ENCODE results near the gene LAMA4.

The LAMA4 gene

DNA sequence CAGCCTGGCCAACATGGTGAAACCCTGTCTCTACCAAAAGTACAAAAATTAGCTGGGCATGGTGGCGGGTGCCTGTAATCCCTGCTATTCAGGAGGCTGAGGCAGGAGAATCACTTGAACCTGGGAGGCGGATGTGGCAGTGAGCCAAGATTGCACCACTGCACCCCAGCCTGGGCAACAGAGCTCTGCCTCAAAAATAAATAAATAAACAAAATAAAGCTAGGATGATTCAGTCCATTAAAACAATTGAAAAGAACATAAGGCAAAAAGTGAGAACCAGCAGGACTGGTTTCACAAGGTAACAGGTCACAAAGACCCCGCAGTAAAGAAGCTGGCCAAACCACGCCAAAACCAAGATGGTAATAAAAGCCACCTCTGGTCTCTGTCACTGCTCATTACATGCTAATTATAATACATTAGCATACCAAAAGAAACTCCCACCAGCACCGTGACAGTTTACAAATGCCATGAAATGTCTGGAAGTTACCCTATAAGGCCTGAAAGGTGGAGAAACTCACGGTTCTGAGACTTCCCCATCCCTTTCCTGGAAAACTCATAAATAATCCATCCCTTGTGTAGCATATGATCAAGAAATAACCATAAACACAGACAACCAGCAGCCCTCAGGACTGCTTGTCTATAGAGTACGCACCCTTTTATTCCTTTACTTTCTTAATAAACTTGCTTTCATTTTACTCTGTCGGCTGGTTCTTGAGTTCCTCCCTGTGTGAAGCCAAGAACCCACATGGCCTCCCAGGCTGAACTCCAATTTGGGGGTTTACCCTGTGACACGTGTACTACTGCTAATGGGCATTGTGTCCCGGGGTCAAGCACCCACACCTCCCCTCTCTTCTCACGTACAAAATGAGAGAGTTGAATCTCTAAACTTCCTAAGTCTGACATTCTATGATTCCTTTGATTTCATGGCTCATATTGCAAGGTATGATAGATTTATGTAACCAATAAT, 10.2 kb downstream of the LAMA4 start:
- DNase-seq (ENCODE audit: low read depth) = no peak

DNA sequence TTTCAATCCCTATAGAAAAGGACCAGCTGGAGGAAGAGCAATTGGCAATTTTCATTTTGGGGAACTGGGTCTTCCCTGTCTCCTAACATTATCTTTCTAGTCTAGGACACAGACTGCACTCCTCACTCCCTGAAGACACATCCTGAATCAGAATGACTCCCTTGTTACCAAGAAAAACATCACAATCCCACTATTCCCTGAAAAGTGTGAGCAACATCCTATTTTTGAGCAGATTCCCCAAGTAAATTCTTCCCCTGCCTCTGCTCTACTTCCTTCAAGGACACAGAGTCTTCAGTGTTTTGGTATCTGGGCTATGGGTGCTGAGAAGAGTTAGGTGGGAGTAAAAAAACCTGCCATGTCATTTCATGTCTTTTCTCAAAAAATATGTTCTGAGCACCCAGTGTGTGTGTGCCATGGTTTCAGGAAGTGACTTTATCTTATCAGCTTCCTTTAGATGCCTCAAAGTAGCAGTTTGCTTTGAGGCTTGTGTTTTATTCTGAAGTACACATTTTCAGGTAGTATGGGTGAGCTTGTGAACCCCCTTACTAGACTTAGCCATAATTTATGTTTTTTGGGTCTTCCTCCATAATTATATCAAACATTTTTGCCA, 12.4 kb downstream of the LAMA4 start:
- no peak for DNase-seq (ENCODE audit: low read depth)

DNA sequence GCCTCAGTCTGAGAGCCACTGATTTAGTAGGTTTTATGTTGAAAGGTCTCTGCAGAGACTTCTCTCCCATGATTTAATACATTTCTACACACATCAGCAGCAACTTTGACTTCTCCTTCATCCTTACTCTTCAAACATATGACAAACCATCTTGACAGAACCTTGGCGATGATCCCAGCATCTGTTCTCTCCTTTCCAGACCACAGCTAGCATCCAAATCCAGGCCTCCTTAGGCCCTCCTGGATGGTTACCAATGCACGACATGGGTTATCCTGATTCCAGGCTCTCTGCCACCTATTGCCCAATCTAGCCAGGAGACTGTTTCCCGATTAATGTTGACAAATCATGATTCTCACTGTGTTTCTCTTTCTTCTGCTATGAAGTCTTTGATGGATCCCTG, 16.8 kb downstream of the LAMA4 start:
- no peak for DNase-seq (ENCODE audit: low read depth)

DNA sequence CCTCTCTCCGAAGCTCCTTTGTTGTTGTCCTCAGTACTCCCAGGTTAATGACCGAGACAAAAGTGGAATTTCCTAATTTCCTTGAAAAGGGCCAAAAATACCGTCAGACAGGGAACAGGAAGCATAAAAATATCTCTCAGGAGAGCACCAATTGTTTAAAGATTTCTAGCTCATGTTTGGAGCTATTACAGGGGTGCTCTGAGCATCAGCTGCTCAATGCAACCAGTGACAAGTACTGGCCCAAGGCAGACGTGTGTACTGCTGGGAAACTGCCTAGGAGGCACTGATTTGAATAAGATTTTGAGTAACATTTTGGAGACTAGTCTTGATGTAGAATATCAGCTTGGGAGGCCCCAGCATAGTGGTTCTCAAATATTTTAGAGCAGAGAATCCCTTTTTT, 17.3 kb downstream of the LAMA4 start:
- no peak for DNase-seq (ENCODE audit: low read depth)

DNA sequence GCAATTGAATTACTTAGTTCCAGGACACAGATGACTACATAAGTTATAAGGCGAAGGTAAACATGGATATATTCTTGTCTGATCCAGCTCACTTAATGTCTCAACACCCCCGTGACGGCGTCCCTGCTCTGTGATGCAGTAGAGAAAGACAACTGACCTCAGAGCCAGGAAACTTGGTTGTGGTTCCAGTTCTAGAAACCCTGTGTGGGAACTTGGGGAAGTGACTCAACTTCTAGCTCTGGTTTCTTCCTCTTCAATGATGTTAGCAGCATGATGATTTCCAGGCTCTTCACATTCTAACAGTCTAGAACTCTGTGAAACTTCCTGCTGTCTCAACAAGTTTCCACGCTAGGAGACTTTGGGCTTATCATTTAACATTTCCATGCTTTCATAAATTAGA, 18.4 kb downstream of the LAMA4 start:
- DNase-seq (ENCODE audit: low read depth) = no peak

DNA sequence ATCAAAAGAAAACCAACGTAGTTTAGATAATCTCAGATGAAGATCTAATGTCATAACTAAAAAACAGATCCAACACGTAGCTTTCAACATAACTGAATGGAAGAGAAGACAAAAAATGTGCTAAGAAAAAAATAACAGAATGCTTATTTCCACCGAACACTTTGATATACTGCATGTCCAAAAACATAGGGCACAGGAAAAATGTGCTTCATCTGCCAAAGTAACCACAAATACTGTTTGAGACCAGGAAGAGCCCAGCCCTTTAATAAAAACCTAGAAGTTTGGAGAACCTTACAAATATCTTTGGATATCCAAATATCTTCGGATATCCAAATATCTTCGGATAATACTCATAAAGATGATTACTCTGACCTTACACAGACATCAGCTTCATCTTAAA, 19.8 kb downstream of the LAMA4 start:
- DNase-seq (ENCODE audit: low read depth) = no peak

DNA sequence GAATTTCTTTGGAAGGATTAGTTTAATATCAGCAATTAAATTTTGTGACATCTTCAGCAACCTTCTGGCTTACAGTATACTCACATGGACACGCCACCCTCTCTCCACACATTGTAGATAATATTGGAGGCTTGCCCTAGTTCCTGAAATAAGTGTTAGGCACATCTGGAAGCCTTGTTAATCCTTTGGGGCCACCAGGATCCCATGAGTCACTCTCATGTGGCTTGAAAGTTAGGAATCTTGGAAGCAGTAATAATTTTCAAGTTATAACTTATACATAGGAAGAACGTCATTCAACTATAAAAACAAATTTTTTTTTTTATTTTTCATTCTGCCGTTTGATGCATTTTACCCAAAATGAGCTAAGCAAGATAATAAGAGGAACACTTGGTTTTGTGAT, 20.5 kb downstream of the LAMA4 start:
- no peak for DNase-seq (ENCODE audit: low read depth)

DNA sequence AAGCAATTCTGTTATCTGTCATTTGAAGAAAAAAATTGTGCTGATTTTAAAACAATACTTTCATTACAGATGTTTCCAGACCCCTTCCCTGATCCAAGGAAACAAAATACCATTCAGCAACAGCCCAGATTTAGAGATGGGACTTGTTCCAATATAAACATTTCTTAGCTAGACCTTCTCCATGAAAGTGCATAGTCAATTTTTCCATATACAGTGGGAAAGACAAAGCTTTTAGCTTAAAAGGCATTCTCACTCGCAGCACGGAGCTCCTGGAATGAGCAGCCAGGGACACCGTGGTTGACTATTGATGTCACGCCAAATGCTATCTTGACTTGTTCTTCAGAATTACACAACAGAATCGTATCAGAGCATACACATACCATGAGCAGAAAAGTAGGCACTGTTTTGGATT, 21.5 kb downstream of the LAMA4 start:
- DNase-seq (ENCODE audit: low read depth) = no peak

DNA sequence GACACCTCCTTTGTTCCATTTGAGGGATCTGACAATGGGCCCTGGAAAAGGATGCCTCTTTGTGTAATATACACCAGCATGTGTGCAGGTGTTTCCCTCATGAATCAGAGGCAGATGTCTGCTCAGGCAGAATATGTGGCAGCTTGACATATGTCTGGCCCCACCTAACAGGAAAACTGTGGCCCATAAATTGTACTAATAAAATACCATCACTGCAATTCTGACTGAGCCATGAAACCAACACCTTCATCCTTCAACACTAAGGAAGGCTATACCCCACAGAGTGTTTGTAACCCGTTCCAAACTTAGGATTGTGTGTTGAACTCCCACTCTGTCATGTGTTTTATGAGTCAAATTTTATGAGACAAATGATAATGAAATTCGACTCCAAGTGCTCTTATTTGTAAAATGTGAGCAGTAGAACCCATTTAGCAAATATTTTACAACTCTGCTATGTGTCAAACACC, 22.7 kb downstream of the LAMA4 start:
- DNase-seq (ENCODE audit: low read depth) = no peak

DNA sequence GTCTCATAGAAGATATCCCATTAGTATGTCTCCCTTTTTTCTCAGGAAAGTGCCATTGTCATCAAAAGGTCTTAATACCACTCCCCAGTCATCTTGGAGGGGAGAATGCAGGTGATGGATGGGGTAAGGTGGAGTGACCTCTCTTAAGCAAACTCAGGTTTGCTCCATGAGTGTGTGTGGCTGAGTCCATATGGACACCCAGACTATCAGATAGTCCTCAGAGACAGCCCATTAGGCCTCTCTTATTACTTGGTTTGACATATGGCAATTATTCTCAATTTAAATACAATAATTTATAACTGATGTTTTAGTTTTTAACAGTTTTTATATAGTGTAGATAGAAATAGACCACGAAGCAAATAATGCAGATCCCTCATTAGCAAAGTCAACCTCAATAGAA, 23.2 kb downstream of the LAMA4 start:
- DNase-seq (ENCODE audit: low read depth) = no peak

DNA sequence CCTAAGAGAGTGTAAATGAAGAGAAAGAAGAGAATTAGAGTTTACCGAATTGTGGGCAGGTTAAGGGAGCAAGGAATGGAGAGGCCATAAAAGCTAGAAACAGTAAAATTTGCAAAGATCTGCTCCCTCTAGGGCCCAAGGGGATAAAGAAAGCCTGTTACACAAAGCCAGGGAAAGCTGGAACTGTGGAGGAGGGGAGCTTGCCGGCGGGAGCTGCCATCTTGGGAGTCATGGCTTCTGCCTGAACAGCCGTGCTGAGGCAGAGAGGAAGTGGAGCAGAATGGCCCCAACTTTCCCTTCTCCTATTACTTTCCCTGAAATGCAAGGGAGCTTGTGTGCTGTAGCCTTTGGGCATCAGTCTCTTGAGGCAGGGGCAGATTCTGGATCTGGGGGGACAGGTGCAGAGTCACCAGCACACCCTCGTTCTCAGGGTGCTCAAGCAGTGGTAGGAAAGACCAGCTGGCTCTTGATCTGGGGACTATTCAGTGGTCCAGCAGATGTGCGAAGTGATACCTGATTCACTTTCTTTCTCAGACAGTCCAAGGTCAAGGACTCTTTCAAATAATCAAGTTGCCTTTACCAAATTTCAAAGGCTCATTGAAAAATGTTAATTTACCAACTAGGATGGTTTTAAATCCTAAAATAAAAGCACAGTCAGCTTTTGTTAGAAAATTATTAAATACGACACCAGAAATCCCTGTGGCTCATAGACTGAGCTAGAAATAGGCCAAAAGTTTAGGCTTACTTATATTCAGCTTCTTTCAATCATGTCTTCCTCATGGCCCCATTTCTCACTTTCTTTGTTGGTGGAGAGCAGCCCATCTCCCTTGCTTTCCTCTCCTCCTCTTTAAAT, 25.7 kb downstream of the LAMA4 start:
- no peak for DNase-seq (ENCODE audit: low read depth)

DNA sequence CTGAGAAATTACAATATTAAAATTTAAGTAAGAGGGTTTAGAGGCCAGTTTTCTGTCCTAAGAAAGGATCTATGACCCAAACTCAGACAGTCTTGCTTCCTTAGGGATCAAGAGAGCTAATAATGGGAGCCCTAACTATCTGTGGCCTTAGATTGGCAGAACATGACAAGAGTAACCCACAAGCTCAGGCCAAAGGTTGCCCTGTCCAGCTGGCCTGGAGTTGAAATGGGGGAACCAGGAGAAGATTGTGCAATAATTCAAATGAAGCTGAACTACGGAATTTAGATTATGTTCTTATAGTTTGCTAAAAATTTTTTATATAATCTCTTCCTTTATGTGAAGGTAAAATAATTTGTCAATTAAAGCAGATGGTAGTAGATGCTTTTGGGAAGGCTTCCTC, 26.4 kb downstream of the LAMA4 start:
- no peak for DNase-seq (ENCODE audit: low read depth)

DNA sequence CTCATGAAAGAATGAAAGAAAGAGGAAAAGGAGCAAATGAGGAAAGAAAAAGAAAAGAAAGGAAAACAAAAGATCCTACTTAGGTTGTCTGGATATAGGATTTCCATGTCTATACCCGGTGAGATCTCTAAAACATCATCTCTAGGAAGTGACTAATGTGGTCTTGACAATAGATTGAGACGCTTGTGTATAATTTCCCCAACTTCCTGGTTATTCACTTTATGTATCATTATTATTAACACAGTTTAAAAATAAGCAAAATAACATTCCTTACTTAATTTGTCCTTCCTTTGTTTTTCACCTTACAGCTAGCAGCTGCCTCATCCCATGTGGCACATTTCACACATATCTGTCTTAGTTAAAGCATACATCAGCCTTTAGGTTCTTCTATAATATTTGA, 27.0 kb downstream of the LAMA4 start:
- DNase-seq (ENCODE audit: low read depth) = no peak

DNA sequence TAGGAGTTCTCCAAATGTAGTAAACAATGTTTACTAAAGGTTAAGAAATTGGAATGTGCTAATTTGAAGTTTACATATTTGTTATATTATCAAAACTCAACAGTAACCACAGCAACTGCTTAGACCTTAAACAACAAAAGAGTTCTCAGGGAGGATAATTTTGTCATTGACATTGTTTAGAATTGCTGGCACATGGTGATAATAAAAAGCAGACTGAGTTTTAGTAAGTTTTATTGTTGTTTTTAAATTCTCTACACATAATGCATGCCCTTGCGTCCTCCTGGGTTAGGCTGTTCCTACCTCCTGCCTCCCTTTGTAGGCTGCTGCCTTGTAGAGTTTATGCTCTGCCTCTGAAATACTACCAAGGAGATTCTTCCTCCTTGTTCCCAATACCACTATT, 28.7 kb downstream of the LAMA4 start:
- DNase-seq (ENCODE audit: low read depth) = no peak

DNA sequence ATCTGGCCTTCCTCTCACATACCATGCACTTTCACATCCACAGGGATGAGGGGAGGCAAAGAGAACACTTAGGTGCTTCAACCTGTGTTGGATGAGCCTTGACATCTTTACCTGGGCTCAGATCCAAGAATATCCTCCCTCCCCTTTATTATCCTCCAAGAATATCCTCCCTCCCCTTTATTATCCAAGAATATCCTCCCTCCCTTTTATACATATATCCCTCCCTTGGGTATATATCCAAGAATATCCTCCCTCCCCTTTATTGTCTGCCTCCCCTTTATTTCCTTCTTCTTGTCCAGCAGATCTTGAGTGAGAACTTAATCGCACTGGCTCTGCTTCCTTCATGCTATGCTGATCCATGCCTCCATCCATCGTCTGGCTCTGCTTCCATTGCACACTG, 30.3 kb downstream of the LAMA4 start:
- no peak for DNase-seq (ENCODE audit: low read depth)

DNA sequence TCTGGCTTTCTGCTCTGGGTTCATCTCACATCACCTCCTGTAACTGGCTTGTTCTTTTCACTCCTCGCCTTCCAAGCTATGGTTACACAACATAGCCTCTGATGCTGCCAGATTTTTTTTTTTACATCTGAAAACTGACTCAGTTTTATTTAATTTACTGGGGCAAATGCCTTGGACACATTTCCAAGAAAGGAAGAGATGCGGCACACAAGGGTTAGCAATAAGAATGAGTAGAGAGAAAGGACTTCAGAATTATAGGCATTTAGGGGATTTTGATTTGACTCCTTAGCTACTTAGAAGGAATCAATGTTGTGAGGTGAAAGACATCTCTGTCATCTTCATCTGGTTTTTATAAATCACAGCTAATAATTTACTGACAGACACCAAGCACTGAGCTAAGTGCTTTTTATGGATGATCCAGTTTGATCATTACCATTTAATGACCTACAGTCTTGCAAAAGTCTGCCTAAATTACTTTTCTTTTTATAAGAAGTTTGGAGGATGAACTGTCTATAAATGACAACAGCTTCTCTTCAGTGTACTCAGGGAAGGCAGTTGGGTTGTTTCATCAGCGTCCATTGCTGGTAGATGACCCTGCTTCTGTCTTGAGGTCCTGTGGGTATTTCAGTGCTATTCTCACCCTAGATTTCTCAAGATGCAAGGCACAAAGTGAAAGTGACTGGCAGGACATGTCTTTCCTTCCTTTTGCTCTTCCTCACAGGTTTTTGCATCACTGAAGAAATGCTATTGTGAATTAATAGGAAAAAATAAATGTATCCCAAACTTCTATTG, 31.1 kb downstream of the LAMA4 start:
- no peak for DNase-seq (ENCODE audit: low read depth)

DNA sequence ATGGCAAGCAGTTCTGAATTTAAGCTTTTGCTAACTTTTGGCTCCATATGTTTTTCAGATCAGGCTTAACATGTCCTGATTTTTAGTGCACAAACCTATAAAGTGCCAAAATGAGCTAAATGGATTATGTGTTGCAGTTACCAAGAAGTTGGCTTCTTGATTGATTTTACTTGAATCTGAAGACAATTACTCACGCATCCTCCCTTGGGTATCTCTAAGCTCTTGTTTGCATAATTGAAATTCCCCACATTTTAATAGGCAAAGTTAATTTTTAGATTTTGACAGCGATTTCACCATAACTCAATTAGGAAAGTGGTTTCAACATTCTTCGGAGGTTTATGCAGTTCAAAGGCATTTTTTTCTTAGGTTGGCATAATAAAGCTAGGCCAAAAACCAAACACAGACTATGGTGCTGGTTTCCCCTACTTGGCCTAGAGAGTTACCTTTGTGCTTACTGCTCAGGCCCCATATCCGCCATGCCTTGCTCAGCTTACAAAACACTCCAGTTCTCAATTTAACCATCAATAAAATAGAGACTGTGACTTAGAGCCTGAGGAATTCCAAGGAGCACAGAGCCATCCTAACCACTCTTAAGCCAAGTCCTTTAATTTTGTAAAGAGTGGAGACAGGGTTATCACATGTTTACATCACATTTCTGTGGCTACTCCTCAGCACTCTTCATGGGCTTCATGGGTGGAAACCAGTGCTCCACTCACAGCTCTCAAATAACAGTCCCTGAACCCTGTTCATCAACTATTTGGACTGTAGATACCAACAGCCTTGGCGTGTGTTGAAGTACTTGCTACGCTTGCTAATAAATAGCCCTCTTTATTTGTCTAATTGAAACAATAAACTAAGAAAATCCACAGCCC, 32.1 kb downstream of the LAMA4 start:
- no peak for DNase-seq (ENCODE audit: low read depth)

DNA sequence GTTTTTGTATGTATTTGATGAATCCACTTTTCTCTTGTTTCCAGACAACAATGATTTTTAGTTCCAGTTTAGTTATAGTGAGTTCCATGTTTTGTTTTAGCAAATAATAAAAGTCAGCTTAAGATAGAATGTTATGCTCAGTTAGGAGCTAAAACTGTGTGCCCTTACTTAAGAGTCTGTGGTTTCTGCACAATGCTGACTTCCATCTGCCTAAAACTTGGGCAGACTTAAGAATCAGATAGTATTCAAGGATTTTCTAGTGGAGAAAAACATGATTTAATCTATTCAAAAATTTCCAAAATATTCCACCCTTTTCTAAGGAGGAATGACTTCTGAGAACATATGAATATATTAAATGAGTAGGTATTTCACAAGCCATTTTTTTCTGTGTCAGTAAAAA, 32.8 kb downstream of the LAMA4 start:
- no peak for DNase-seq (ENCODE audit: low read depth)

DNA sequence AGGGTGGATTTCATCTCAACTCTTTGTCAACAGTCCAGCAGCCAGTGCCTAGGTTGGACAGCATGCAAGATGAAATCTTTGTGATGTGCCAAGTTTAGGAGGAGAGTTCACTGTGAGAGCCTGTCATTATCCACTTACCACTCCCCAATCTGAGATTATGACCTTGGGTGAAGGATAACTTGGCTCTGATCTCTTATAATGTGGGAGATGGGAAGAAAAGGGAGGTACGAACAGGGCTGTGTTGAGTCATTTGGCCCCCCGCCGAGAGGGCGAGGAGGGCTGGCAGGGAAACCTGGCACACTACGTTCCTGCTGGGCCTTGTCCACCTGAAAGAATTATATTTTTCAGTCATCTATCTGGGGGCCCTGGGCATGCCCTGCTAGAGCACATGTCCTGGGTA, 35.8 kb downstream of the LAMA4 start:
- no peak for DNase-seq (ENCODE audit: low read depth)

DNA sequence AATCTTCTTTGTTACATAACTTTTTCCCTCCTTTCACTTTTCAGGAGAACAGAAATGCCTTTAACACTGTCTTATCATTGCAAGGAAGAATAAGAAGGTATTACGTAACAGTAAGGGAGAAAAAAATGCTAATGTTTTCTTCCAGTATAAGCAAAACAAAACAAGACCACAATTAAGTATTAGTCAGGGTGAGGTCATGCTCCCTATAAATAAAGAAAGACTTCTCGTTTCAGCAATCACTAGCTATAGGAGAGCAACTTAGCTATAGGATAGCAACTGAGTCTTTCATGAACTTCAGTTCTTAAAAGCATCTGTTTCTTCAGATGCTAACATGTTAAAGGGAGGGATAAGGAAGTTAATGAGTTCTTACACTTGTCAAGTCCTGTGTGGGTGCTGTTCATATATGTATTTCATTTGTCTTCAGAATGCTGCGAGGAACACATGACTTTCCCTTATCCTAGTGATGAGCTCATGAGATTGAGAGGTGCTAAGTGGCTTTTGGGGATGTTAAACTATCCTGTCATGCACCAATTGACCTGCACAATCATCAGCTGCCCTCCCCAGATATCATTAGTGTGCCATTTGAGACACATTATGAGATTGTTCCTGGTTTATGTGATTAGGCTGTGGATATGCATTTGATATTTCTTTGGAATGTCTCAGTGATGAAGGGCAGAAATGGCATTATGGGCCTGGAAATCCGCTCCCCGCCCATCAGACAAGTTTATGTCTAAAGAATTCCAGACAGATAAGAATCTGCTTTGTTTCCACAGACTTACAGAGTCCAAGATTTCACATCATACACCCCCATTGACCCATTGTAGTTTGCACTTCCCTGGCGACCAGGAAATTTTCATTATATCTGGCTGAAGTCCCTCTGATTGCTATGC, 37.5 kb downstream of the LAMA4 start:
- no peak for DNase-seq (ENCODE audit: low read depth)

Data from stimulated activated CD8-positive, alpha-beta memory T cell treated with anti-CD3 and anti-CD28 coated beads, Interleukin-15, amount 100 ng/mL, for 24 hours (primary cell).